MV-4-11 (cell line): ENCODE results near the gene DIP2C.
A peak's percentile ranks its signal among the peaks of the same experiment; 100 is the strongest.
"Not testable (repeated sequence)": the region's sequence is repeated elsewhere in the genome, so short reads cannot be mapped to it uniquely, and the experiment has no call there.

Experiments used
- DNase-seq: peaks from one replicate; lab custom pipeline; 2025; lab: John Stamatoyannopoulos, UW

The DIP2C gene

DNA sequence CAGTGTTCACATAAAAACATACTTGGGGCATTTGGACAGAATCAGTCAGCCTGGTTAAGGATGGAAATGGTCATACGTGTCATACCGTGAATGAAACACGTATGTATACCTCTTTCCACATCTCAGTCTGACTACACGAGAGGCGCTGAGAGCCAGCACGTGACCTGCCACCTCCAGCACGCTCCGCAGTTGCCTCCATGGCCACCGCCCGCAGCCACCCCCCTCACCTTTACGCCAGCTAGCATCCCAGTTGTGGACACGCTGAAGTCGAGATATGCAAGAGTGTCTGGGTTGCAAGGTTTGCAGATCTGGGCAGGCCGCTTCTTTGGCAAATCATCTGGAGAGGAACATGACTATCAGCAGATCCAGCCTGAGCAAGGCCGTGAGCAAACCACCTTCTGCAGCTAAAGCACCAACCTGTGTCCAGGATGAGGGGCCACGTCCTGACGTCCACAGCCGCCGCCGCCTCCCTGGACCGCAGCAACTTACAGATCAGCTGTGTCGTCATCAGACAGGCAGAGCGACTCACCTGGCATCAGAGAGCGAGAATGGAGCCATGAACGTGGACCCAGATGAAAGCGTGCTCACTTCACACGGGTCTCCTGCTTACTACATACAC, 344.8 kb downstream of the DIP2C start:
- no peak for DNase-seq

DNA sequence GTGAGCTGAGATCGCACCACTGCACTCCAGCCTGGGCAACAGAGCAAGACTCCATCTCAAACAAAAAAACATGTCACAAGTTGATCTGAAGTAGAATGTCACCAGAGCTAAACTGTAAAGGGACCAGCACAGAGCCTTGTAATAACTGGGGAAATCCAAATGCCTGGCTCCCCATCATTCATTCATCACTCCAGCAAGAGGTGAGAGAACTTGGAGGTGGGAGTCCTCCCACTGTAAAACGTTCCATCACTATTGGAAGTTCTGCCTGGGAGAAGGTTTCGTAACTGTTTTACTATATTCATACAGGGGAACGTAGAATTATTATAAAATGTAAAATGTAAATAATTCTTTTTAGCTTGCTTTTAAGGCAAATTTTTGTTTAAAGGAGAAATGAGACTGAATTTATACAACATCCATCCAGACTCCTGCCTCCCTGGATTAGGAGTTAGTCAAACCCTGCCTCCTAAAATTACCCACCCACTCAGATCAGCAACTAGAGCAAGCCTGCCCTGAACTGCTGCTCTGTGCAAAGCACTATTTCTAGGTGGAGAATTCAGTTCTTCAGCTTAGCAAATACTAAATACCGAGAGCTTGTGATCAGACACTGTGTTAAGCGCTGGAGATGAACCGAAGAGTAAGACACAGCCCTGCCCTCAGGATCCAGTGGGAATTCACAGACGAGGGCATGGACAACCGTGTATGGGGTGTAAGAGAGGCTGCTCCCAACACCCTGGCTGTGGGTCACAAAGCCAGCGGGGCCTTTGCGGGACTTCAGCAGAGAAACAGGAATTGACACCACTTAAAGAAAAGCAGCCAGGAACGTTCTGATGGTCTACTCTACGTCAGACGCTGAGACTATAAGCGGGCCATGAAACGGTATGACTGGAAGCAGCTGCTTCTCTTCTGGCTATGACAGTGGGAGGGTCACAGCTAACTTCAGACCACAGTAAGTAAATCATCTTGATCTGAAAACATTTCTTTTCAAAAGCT, 345.9 kb downstream of the DIP2C start:
- DNase-seq = no peak

DNA sequence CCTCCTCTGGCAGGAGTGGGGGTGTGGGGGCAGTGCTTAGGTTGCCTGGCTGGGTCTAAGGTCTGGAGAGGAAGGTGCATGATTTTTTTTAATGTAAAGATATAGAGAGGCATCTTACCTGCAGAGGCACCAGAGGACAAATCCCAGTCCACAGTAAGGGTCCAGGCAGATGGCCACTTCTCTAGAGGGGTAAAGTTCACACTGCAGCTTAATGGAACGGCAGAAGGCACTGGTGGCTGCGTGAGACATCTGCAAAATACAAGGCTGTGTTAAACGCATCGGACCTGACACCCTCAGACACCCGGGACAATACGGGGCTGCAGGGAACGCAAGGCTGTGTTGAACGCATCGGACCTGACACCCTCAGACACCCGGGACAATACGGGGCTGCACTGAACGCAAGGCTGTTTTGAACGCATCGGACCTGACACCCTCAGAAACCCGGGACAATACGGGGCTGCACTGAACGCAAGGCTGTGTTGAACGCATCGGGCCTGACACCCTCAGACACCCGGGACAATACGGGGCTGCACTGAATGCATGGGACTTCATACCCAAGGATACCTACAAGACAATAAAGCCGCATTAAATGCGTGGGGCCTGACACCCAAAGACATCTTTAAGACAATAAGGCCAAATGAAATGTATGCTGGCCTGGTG, 348.3 kb downstream of the DIP2C start:
- DNase-seq = no peak

DNA sequence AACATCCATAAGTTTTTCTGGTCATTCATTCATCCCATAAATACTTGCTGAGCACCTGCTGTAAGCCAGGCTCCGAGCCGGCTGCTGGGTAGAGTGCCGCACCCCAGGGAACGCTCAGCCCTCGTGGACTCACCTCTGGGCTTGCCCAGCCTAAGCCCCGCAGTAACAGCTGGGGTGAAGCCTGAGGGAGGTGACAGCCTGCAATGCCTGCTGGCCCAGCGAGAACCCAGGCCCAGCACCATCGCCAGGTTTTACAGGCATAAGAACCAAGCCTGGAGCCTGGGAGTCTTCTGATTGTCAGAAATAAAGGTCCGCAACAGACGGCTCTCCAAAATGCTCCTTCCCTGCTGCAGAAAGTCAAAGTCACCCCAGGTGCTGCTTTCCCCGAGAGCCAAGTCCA, 348.8 kb downstream of the DIP2C start:
- no peak for DNase-seq

DNA sequence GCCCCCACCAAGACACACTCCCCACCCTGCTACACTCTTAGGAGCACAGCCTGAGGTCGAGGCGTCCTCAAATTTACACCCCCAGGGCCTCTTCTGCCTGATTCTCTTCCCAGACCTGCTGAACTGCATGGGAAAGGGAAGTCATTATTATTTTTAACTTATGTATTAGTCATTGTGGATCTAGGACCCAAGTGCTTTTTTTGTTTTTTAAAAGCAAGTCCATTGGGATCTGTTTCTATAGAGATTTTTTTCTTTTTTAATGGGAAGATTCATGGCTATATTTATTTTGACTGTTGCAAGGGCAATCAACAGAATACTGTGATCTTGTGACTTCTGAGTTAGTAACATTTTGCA, 350.5 kb downstream of the DIP2C start:
- DNase-seq = no peak

DNA sequence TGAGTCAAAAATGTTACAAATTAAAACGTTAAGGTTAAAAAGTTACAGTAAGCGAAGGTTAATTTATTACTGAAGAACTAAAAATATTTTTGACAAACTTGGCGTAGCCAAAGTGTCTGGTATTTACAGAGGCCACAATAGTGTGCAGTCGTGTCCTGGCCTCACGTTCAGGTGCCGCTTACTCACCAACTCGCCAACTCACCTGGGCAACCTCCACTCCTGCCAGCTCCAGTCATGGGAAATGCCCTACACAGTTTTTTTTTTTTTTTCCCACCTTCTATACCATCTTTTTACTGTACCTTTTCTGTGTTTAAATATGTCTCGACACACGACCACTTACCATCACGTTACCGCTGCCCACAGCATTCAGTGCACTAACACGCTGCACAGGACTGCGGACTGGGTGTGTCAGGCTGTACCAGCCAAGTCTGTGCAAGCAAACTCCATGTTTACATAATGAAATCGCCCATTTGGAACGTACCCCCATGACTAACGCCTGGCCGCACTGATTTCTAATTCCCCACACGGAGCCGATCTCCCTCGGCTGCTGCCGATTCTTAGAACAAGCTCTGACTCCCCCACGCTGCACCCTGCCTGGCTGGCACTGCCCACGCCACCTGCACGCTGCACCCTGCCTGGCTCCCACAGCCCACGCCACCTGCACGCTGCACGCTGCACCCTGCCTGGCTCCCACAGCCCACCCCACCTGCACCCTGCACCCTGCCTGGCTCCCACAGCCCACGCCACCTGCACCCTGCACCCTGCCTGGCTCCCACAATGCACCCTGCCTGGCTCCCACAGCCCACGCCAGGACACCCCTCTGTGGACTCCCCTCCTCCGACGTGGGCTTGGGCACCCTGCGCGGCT, 351.1 kb downstream of the DIP2C start:
- no peak for DNase-seq

DNA sequence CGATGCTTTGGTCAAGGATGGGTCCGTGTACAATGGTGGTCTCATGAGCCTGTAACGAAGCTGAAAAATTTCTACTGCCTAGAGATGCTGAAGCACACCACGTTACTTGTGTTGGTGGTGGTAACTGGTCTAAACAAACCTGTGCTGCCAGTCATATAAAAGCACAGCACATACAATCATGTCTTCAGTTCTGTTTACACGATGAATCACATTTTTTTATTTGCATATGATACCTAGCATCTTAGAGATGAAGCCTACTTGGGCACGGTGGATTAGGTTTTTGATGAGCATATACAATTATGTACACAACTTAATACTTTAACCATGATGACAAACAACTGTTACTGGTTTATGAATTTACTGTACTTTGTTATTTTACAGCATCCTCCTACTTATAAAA, 353.2 kb downstream of the DIP2C start:
- DNase-seq = no peak

DNA sequence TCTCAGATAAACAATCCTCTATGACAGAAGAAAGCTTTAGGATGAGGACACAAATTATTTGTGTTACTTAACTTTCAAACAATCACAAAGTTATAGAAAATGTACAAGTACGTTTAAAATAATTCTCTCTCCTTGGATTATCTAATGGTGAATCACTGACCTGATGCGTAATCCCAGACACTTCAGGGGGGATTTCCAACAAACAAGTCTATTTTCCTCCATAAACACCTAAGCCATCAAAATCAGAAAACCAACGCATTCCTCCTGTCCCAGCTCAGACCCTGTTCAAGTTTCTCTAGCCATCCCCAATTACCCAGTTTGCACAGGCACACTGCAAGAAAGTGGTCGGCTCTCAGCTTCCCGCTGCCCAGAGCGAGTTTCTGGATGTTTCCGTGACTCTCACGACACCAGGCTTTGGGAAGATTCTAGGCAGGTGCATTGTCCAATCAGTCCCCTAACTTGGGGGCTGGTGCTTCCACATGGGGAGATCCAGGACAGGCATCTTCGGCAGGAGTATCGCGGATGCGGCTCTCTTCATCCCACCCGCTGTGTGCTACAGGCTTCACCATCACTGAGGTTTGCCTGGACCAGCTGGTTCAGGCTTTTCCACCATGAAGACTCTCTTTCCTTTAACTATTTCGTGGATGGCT, 354.2 kb downstream of the DIP2C start:
- no peak for DNase-seq

DNA sequence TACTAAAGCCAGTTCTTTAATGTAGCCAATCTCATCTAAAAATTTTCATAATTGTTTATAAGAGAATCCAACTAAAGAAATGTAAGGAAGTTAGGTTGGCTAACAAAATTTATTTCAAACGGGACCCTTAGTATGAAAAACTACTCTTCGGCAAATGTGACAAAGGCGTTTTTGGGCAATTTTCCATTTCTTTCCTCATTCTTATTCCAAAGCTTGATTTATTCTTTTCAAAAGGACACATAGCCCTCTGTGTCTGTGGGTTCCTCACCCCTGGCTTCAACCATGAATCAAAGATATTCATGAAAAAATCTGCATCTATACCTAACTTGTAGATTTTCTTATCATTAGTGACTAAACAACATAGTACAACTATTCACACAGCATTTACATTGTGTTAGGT, 358.3 kb downstream of the DIP2C start:
- DNase-seq = no peak

DNA sequence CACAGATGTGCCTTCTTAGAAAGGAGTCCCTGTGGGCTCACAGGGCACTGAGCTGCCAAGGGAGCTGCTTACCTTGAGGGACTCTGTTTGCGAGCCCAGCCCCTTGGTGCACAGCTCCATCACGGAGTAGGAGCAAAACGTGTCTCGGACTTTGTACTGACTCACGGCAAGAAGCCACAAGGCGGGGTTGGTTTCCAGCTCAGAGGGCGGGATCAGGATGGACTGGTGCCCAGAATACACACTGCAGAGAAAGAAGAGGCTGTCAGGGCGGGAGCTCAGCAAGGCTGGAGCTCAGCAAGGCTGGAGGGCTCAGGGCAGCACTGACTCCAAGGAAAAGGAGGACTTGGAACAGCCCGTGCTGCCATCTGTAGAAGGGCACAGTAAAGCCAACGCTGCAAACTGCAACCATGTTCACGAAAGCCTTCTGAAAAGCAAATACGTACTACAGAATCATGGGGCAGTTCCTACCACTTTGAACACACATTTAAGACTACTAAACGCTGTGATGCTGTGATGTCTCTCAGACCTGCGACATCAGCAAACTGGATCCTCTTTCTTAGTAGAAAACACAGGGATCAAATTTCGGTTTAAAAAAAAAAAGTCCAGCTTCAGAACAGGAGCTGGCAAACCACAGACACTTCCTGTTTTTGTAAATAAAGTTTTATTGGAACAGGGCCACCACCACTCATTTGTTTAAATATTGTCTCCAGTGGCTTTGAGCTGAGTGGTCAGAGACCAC, 359.9 kb downstream of the DIP2C start:
- DNase-seq = peak; percentile 83

DNA sequence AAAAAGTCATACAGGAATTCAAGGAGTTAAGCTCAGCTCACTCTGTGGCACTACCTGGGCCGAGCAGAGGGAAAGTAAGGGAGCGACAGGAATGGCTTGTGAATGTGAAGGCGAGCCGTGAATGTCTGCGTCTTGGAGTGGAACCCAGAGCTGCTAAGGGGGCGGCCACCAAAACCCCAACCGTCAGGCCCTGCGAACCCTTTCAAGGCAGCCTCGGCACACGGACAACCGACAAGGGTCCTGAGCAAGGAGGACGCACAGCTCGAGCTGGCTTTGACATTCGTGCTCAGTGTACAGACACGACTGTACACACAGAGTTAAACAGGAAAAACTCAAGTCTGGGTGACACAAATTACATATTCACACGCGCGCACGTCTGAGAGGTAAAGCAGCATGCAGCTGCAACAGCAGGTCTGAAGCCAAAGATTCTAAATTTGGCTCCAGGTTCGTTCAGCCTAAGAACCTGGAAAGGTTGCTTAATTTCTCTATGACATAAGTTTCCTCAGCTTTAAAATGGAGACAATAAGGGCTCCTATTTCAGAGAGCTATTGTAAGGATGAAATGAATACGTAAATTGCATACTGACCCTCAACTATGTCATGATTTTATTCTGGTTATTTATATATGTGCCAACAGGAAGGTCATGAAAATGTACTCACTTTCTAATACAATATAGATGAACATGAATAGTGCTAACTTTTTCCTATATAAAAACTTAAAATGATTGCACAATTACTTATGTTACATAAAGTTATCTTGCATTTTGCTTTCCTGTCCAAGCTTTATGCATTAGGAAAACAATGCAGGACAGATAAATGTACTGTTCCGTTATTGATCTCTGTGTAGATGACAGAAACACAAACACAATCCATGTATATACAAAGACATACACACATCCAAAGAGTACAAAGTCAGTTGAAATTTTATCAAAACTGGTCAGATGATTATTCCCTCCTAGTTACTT, 361.3 kb downstream of the DIP2C start:
- no peak for DNase-seq

DNA sequence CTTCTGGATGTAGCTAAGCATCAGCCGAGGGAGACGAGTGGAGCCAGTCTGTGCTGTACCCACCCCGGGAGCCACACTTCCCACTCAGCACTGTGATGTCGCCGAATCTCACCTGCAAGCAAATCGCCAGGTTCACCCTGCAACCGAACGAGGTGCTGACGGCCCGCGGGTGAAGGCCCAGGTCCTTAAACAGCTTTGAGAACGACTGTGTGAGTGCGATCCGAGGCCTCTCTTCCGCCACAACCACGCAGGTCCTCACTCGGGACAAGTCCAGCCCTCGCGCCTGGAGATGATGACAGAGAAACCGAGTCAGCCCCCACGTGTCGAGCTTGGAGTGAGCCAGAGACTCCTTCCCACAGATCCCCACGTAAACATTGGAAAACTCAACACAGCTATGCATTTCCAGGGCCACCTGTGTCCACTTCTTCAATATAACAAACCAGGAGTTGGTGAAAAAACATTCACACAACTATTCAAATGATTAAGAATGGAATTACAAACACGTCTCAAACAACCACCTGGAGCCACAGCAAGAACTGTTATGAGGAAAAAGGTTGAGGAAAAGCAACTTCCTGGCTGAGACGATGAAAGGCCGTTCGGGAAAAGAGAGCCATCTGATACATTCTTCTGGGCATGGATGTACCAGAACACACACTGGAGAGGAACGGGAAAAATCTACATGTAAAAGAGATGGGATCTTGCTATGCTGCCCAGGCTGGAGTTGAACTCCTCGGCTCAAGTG, 362.4 kb downstream of the DIP2C start:
- no peak for DNase-seq

DNA sequence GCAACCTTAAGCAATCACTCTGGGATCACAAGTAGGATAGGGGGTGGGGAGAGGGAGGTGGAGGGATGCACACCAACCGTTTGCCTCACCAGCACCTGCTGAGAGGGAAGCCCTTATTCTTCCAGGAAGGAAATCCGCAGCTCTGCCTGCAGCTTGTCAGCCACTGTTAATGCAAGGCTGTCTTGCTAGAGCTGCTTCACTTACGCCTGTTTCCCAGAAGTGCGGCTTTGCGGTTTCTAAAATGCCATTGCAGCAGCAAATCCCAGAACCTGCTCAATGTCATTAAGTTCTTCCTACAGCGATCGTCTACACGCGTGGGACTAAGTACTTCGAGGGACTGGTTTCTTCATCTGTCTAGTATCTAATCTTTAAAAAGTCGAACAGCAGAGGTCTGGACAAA, 363.1 kb downstream of the DIP2C start:
- no peak for DNase-seq

DNA sequence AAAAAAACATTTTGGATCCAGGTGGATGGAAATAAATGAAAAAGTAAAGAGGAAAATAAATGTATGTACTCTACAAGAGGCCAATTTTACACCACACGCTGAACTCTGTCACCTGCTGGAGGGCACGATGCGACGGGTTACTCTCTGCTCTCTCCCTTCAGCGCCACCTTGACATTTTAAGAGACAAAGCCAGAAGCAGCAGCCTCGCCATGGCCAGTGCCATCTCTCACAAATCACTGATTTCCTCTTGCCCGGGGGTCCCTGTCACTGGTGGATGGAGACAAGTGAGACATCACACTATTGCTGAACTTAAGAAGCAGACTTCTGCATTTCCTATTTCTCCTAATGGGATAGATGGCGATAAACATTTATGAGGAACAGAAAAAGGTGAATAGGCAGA, 364.2 kb downstream of the DIP2C start:
- DNase-seq = no peak

DNA sequence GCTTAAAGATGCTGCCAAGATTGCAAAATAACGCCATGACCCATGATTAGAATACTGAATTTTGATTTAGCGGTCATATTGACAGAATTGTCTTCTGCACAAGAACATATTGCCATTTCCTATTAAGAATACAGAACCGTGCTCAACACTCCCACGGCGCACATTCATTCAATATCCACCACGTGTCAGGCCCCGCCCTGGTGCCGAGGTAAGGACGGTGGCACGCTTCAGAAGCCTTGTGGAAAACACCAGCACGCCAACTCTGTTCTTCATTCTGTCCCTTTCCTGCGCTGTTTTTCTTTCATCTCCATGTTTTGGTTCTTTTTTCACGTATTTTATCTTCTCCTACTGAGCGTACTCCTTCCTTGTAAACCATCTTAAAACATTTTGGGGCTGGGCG, 364.9 kb downstream of the DIP2C start:
- DNase-seq = no peak

DNA sequence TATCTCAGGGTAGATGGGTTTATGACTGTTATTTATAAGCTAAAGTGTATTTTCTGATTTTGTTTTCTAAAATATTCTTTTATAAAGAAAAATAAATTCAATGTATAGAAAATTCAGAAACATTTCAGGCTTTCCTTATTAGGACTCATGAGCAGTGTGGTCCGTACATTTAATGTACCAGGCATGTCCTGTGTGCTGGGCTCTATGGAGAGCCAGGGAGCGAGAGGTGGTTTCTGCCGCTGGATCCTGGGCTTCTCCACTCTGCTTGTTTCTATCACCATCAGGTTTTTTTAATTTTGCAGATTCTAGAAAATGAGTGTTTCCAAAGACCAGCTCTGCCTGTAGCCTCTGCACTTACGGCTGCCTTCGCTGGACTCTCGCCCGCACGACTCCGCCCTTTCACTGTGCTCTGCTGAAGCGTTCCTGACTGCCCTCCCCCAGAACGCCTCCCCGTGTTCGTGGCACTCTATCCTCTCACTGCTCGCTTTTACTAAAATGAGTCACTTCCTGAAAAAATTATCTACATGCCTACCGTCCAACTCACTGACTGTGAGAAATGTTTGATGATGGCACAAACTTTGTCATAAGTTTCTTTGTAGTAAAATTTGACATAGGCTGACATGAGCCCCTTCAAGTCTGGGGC, 365.7 kb downstream of the DIP2C start:
- DNase-seq = peak; percentile 83

DNA sequence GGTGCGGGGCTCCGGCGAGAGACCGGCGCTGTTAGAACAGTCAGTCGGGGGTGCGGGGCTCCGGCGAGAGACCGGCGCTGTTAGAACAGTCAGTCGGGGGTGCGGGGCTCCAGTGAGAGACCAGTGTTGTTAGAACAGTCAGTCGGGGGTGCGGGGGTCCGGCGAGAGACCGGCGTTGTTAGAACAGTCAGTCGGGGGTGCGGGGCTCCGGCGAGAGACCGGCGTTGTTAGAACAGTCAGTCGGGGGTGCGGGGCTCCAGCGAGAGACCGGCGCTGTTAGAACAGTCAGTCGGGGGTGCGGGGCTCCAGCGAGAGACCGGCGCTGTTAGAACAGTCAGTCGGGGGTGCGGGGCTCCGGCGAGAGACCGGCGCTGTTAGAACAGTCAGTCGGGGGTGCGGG, 366.4 kb downstream of the DIP2C start:
- not testable (repeated sequence) for DNase-seq

DNA sequence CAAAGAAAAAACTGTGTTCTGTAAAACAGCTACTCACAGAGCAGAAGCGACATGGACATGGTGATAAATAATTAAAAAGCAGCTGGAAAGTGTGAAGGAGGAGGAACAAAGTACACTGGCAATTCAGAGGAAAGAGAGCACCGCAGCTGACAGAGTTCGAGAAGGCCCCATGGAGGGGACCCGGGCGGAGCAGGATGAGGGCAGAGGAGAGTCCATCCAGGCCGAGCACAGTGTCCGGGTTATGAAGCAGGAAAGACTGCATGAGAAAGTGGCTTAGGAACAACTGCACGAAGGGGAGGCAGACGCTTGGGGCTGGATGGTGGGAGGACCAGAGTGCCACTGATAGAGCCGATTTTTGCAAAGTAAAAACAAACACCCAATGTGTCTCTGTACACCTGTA, 368.7 kb downstream of the DIP2C start:
- no peak for DNase-seq
